ENCODE results near the gene PTPRM. TPM values are rescaled to one million over a fixed set of nuclear protein-coding genes. Genes with fewer than 3 reads are reported as not detected.

PTPRM gene
- total and polyA plus RNA-seq, 9 donors, result 61.7 to 91.5 (median 66.4) TPM

GRCh38 chr18:8386669-8387380, 819.7 kb downstream of the PTPRM start:
- Histone ChIP-seq H3K27me3 (ENCODE audit: control insufficient read depth, insufficient read depth, low read length) (no peaks in the 10 kb centered on the region), H3K36me3 (ENCODE audit: control insufficient read depth, insufficient read depth, low read length) (peaks cover 37% of the 10 kb centered on the region), H3K4me1 (ENCODE audit: control insufficient read depth, insufficient read depth, low read length) (peaks cover 2% of the 10 kb centered on the region), H3K4me3 (ENCODE audit: low read length) (no peak overlapping the region), H3K27ac (ENCODE audit: low read length) (no peak overlapping the region), H3K9me3 (replicated peaks; ENCODE audit: control insufficient read depth, low read depth, low read length) (no peaks in the 10 kb centered on the region)
- 64% methylated on average over 8 of the region's 13 CpGs for WGBS (ENCODE audit: insufficient coverage)
- no peak for DNase-seq

GRCh38 chr18:8389391-8390340, 822.5 kb downstream of the PTPRM start:
- Histone ChIP-seq H3K4me3 (ENCODE audit: low read length) (no peak overlapping the region), H3K36me3 (ENCODE audit: control insufficient read depth, insufficient read depth, low read length) (peaks cover 36% of the 10 kb centered on the region), H3K4me1 (ENCODE audit: control insufficient read depth, insufficient read depth, low read length) (no peaks in the 10 kb centered on the region), H3K9me3 (replicated peaks; ENCODE audit: control insufficient read depth, low read depth, low read length) (no peaks in the 10 kb centered on the region), H3K27me3 (ENCODE audit: control insufficient read depth, insufficient read depth, low read length) (no peaks in the 10 kb centered on the region), H3K27ac (ENCODE audit: low read length) (no peak overlapping the region)
- DNase-seq, result peak; percentile 78
- WGBS (ENCODE audit: insufficient coverage), result 70% methylated on average over 3 of the region's 14 CpGs

GRCh38 chr18:8391068-8391467, 824.0 kb downstream of the PTPRM start:
- Histone ChIP-seq H3K36me3 (ENCODE audit: control insufficient read depth, insufficient read depth, low read length) (peaks cover 36% of the 10 kb centered on the region), H3K4me3 (ENCODE audit: low read length) (no peak overlapping the region), H3K4me1 (ENCODE audit: control insufficient read depth, insufficient read depth, low read length) (no peaks in the 10 kb centered on the region), H3K27ac (ENCODE audit: low read length) (no peak overlapping the region), H3K9me3 (replicated peaks; ENCODE audit: control insufficient read depth, low read depth, low read length) (no peaks in the 10 kb centered on the region), H3K27me3 (ENCODE audit: control insufficient read depth, insufficient read depth, low read length) (no peaks in the 10 kb centered on the region)
- no peak for DNase-seq
- WGBS (ENCODE audit: insufficient coverage), result no CpG with 5 or more reads among the region's 2 CpGs

- Histone ChIP-seq H3K27me3 (ENCODE audit: control insufficient read depth, insufficient read depth, low read length) (no peaks in the 10 kb centered on the region), H3K9me3 (replicated peaks; ENCODE audit: control insufficient read depth, low read depth, low read length) (no peaks in the 10 kb centered on the region), H3K4me1 (ENCODE audit: control insufficient read depth, insufficient read depth, low read length) (no peaks in the 10 kb centered on the region), H3K36me3 (ENCODE audit: control insufficient read depth, insufficient read depth, low read length) (peaks cover 20% of the 10 kb centered on the region), H3K27ac (ENCODE audit: low read length) (no peak overlapping the region), H3K4me3 (ENCODE audit: low read length) (no peak overlapping the region)
- 53% methylated on average over 6 of the region's 7 CpGs for WGBS (ENCODE audit: insufficient coverage)
- no peak for DNase-seq
These were observed 829.1 kb downstream of the PTPRM start for GRCh38 chr18:8396254-8396653.

GRCh38 chr18:8397034-8397433, 829.9 kb downstream of the PTPRM start:
- Histone ChIP-seq H3K27me3 (ENCODE audit: control insufficient read depth, insufficient read depth, low read length) (no peaks in the 10 kb centered on the region), H3K4me1 (ENCODE audit: control insufficient read depth, insufficient read depth, low read length) (no peaks in the 10 kb centered on the region), H3K27ac (ENCODE audit: low read length) (no peak overlapping the region), H3K4me3 (ENCODE audit: low read length) (no peak overlapping the region), H3K36me3 (ENCODE audit: control insufficient read depth, insufficient read depth, low read length) (peaks cover 21% of the 10 kb centered on the region), H3K9me3 (replicated peaks; ENCODE audit: control insufficient read depth, low read depth, low read length) (no peaks in the 10 kb centered on the region)
- DNase-seq, result no peak
- 68% methylated on average over 5 of the region's 12 CpGs for WGBS (ENCODE audit: insufficient coverage)

- 74% methylated on average over 7 of the region's 8 CpGs for WGBS (ENCODE audit: insufficient coverage)
- Histone ChIP-seq H3K27me3 (ENCODE audit: control insufficient read depth, insufficient read depth, low read length) (no peaks in the 10 kb centered on the region), H3K4me3 (ENCODE audit: low read length) (no peak overlapping the region), H3K9me3 (replicated peaks; ENCODE audit: control insufficient read depth, low read depth, low read length) (peaks cover 3% of the 10 kb centered on the region), H3K27ac (ENCODE audit: low read length) (no peak overlapping the region), H3K4me1 (ENCODE audit: control insufficient read depth, insufficient read depth, low read length) (no peaks in the 10 kb centered on the region), H3K36me3 (ENCODE audit: control insufficient read depth, insufficient read depth, low read length) (peaks cover 27% of the 10 kb centered on the region)
- no peak for DNase-seq
These were observed 832.0 kb downstream of the PTPRM start for GRCh38 chr18:8399138-8399537.

GRCh38 chr18:8400193-8400752, 833.2 kb downstream of the PTPRM start:
- peaks cover 3% of the 10 kb centered on the region for H3K9me3 ChIP-seq (replicated peaks; ENCODE audit: control insufficient read depth, low read depth, low read length)
- H3K27ac ChIP-seq (ENCODE audit: low read length), result no peak overlapping the region
- H3K4me3 ChIP-seq (ENCODE audit: low read length), result no peak overlapping the region
- 77% methylated on average over 7 of the region's 17 CpGs for WGBS (ENCODE audit: insufficient coverage)
- H3K36me3 ChIP-seq (ENCODE audit: control insufficient read depth, insufficient read depth, low read length), result peaks cover 26% of the 10 kb centered on the region
- no peaks in the 10 kb centered on the region for H3K4me1 ChIP-seq (ENCODE audit: control insufficient read depth, insufficient read depth, low read length)
- H3K27me3 ChIP-seq (ENCODE audit: control insufficient read depth, insufficient read depth, low read length), result no peaks in the 10 kb centered on the region
- no peak for DNase-seq

- no peak overlapping the region for H3K4me3 ChIP-seq (ENCODE audit: low read length)
- H3K9me3 ChIP-seq (replicated peaks; ENCODE audit: control insufficient read depth, low read depth, low read length), result peaks cover 3% of the 10 kb centered on the region
- DNase-seq, result no peak
- H3K27me3 ChIP-seq (ENCODE audit: control insufficient read depth, insufficient read depth, low read length), result no peaks in the 10 kb centered on the region
- WGBS (ENCODE audit: insufficient coverage), result no CpG with 5 or more reads among the region's 2 CpGs
- no peak overlapping the region for H3K27ac ChIP-seq (ENCODE audit: low read length)
- H3K4me1 ChIP-seq (ENCODE audit: control insufficient read depth, insufficient read depth, low read length), result no peaks in the 10 kb centered on the region
- peaks cover 20% of the 10 kb centered on the region for H3K36me3 ChIP-seq (ENCODE audit: control insufficient read depth, insufficient read depth, low read length)
These were observed 833.7 kb downstream of the PTPRM start for GRCh38 chr18:8400825-8401224.

- peaks cover 22% of the 10 kb centered on the region for H3K36me3 ChIP-seq (ENCODE audit: control insufficient read depth, insufficient read depth, low read length)
- no peak overlapping the region for H3K4me3 ChIP-seq (ENCODE audit: low read length)
- peaks cover 3% of the 10 kb centered on the region for H3K9me3 ChIP-seq (replicated peaks; ENCODE audit: control insufficient read depth, low read depth, low read length)
- no peaks in the 10 kb centered on the region for H3K27me3 ChIP-seq (ENCODE audit: control insufficient read depth, insufficient read depth, low read length)
- H3K4me1 ChIP-seq (ENCODE audit: control insufficient read depth, insufficient read depth, low read length), result no peaks in the 10 kb centered on the region
- DNase-seq, result no peak
- WGBS (ENCODE audit: insufficient coverage), result 74% methylated on average over 15 of the region's 17 CpGs
- no peak overlapping the region for H3K27ac ChIP-seq (ENCODE audit: low read length)
These were observed 834.5 kb downstream of the PTPRM start for GRCh38 chr18:8401606-8402005.

- Histone ChIP-seq H3K36me3 (ENCODE audit: control insufficient read depth, insufficient read depth, low read length) (peaks cover 22% of the 10 kb centered on the region), H3K27me3 (ENCODE audit: control insufficient read depth, insufficient read depth, low read length) (no peaks in the 10 kb centered on the region)
These were observed 835.1 kb downstream of the PTPRM start for GRCh38 chr18:8402237-8402636.

More at GRCh38 chr18:8402237-8402636, 835.1 kb downstream of the PTPRM start:
- Histone ChIP-seq H3K4me3 (ENCODE audit: low read length) (no peak overlapping the region), H3K4me1 (ENCODE audit: control insufficient read depth, insufficient read depth, low read length) (no peaks in the 10 kb centered on the region), H3K27ac (ENCODE audit: low read length) (no peak overlapping the region), H3K9me3 (replicated peaks; ENCODE audit: control insufficient read depth, low read depth, low read length) (peaks cover 3% of the 10 kb centered on the region)
- 71% methylated on average over 3 of the region's 4 CpGs for WGBS (ENCODE audit: insufficient coverage)
- no peak for DNase-seq

Data from muscle of leg (tissue), 11 donors.